Ureter (tissue), 1 donor: Measurements from ENCODE around the gene ARHGAP26. TPM values are rescaled to one million over a fixed set of nuclear protein-coding genes. Genes with fewer than 3 reads are reported as not detected.
"Not testable (repeated sequence)": the region's sequence is repeated elsewhere in the genome, so short reads cannot be mapped to it uniquely, and the experiment has no call there.

Experiments
- DNase-seq: peaks from one replicate; pipeline ENCODE4 v3.0.0-alpha.2; 2020; ENCODE audit warnings: low spot score
- total RNA-seq: library from RNA; stranded (reverse); gene quantifications from one replicate; pipeline ENCODE4 v1.2.4, GENCODE V29; 2023
- donor health status: DM: yes; HTN: yes; CAD: no.

Gene ARHGAP26
- total RNA-seq, 1 donor from 2014 or later = 46.9 TPM

DNA sequence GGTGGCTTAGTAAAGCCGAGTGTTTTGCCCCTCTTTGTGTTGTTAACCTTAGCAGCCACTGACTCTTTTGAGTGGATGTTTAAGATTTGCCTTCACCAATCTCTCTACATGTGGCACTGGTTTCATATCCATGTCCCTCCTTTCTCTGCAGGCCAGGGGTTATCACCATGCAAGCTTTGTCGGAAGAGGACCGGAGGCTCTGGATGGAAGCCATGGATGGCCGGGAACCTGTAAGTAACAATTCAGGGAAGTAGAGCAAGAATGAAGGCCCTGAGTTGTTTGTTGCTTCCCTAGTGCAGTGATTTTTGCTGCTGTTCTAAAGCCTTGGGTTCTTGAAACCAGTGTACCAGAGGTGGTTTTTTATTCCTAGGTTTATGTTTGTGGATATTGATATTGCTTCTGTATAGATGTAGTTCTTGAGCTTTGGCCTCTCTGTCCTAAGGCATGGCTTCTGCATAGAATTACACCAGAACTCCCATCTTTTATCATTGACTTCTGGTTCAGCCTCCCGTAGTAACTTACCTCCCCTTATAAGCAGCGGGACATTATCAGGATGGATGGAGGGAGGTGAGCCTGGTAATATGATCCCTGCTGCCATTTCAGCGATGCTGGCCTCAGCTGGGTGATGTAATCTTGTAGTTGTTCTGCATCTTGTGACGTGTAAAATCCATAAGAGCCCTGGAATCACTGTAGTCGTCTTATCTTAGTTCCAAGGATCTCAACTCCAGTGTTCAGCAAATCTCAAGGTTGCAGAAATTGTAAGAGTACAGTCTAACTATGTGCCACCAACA lies 161.9 kb downstream of the ARHGAP26 start:
- no peak for DNase-seq

- DNase-seq = no peak
Measured at GRCh38 chr5:142934051-142934762, 164.0 kb downstream of the ARHGAP26 start.

DNA sequence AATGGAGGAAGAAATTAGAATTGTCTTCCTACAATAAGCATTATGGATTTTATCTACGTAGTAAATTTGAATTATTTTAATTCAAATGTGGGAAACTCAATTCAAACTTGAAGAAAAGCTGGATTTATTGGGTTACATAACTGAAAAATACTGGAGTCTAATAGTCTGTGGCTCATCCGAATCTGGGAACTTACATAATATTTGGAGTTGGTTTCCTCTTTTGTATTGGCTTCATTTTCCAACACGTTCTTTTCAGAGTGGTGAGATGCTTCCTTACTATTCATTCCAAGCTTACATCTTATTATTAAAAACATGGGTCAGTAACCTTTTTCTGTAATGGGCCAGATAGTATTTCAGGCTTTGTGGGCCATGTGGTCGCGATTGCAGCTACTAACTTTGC lies 164.8 kb downstream of the ARHGAP26 start:
- no peak for DNase-seq

- no peak for DNase-seq
Measured at GRCh38 chr5:142937374-142937773, 167.2 kb downstream of the ARHGAP26 start.

- DNase-seq = no peak
Measured at GRCh38 chr5:142938266-142938880, 168.2 kb downstream of the ARHGAP26 start.

DNA sequence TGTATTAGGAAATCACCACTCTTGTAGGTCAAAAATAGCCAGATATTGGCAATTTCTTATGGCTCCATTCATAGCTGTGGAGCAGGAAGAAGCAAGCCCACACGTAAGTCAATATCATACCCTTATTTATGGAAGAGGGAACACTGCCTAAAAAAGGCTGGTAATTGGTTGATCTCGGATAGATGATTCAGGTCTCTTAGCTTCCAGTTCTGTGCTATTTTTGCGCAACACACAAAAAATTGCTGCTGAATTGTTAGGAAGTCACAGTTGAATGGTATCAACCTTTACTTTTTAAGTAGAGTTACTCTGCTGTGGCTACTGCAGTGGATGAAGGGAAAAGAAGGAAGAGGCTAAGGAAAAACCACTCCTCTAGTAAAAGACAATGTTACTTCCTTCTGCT lies 168.8 kb downstream of the ARHGAP26 start:
- no peak for DNase-seq

DNA sequence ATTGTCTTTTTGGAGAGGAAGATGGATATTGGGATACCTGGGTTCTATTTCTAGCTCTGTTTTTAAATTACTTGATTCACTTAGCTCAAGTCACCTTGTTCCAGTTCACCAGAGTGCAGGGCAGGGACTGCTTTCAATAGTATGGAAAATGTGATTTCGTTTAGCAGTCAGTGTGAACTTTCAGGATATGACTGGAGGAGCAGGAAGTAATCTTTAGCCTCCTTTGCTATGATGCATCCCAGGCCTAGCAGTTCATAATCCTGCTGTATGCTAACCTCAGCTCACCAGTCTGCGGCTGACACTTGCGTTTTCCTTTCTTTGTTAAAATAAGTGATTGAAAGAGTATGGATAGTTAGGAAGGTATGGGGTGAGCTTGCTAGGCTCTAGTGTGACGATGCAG lies 169.7 kb downstream of the ARHGAP26 start:
- no peak for DNase-seq

DNA sequence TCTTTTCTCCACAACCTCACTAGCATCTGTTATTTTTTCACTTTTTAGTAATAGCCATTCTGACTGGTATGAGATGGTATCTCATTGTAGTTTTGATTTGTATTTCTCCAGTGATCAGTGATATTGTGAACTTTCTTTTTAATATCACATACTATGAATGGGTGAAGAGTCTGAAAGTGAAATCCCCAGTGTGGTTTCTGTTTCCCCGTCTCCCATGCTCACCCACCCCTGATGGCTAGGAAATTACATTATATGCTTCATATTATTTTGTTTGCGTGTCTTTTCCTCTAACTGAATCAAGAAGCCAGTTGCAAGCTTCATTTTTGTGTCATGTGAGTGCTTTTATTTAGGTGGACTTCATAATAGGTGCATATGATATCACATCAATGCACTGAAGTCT lies 171.1 kb downstream of the ARHGAP26 start:
- DNase-seq = no peak

GRCh38 chr5:142942901-142943300 lies 172.7 kb downstream of the ARHGAP26 start:
- no peak for DNase-seq

DNA sequence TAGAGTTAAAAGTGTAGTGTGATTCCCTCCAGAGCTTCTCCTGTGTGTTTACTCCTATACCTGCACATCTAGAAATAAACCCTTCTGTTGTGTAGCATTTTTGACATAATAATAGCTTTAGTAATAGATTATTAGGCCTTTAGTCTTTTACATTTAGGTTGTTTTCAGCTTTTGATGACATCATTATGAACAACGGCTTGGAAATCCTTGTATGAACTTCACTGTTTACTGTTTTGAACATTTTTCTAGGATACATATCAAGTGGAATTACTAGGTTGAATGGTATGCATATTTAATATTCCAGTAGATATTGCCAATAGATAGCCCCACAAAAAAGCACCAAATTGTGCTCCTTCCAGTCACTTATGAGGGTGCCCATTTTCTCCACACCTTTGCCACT lies 174.0 kb downstream of the ARHGAP26 start:
- DNase-seq = no peak

- no peak for DNase-seq
Measured at GRCh38 chr5:142945321-142945720, 175.1 kb downstream of the ARHGAP26 start.

DNA sequence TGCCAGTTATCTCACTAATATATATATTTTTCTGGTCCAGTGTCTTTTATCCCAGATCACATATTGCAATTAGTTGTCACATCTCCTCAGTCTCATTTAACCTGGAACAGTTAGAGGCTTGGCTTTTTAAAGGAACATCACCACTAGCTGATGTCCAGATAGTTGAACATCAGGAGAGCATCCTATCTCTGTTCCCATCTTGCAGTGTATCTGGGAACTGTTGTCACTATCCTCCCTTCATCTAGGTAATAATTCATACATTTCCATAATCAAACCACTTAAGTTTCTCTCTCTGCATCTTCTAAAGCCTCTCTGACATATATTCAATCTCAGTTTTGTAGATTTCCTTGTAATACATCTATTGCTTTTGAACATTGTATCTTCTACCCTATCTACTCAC lies 175.7 kb downstream of the ARHGAP26 start:
- no peak for DNase-seq

GRCh38 chr5:142946547-142947426 lies 176.6 kb downstream of the ARHGAP26 start:
- DNase-seq = no peak

DNA sequence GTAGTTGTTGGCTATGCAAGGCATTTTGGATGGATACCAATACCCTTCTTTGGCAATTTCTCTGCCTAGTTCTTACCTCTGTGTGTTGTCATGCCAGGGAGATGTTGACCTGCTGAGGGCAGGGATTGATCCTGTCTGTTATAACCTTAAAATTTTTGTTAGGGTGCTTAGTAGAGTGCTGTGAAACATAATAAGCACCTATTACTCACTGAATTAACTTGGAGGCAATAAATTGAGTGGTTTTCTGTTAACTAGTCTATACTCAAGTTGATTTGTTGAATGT lies 177.2 kb downstream of the ARHGAP26 start:
- DNase-seq = no peak

DNA sequence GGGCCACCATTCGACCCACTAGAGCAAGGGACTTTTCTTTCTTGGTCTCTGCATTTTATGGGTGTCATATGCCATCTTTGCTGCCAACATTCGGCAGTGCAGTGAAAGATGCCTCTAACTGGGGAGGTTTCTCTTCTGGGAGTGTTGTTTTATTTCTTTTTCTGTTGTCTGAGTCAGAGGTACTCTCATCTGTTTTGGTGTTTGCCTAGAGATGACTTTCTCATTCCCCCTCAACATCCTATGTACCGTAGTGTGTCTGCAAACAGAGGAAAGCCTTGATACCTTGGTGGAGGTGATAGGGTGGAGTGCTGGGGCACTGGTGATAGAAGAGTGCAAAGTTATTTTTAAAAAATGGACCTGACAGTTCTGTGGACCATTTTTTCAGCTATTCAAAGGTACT lies 182.1 kb downstream of the ARHGAP26 start:
- DNase-seq = no peak

DNA sequence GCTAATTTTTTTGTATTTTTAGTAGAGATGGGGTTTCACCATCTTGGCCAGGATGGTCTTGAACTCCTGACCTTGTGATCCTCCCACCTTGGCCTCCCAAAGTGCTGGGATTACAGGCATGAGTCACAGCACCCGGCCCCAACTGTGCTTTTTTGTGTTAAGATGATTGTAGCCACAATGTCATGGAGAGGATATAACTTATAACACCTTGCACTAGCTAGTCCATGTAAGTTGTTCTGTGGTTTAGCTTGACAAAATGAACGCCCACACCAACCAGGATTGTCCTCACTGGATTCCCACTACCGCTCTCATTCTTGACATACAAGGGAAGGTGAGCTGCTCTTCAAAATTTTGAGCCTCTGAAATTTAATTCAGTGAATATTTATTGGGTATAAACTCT lies 182.7 kb downstream of the ARHGAP26 start:
- DNase-seq = not testable (repeated sequence)

GRCh38 chr5:142954455-142954854 lies 184.3 kb downstream of the ARHGAP26 start:
- DNase-seq = no peak

DNA sequence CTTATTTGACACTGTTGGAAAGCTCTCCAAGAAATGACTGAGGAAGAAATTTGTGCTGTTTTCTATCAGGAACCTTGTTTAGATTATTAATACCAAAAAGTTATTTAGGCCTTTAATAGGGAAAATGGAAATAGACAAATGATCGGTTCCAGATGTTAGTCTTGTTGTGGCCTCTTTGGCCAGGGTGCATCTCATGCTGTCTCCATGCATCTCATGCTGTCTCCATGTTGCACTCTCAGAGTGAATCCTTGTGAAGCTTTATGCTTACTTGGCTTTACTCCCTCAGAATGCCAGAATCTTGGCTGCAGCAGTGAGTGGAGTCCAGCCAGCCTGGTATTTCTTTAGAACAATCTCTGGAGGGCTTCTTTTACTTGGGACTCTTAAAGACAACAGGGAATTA lies 185.5 kb downstream of the ARHGAP26 start:
- DNase-seq = no peak

GRCh38 chr5:142957528-142957927 lies 187.4 kb downstream of the ARHGAP26 start:
- no peak for DNase-seq

GRCh38 chr5:142958944-142959682 lies 188.9 kb downstream of the ARHGAP26 start:
- no peak for DNase-seq
